Mucosa of rectum (tissue), 2 donors: ENCODE data around the gene BPIFB3.

Experiments
- H3K27ac ChIP-seq, 2 donors: one replicate each; pipeline ENCODE4 v1.7.0; 2013; ENCODE audit warnings: inconsistent platforms in 2 of 2, low read depth in 2 of 2, low read length in 2 of 2
- H3K27me3 ChIP-seq, 2 donors: one replicate each; pipeline ENCODE4 v1.7.0; 2013; ENCODE audit warnings: low read length in 2 of 2; ENCODE audit not compliant: control insufficient read depth in 2 of 2, insufficient read depth in 2 of 2
- H3K36me3 ChIP-seq, 2 donors: one replicate each; pipeline ENCODE4 v1.7.0; 2013; ENCODE audit warnings: low read length in 2 of 2; ENCODE audit not compliant: control insufficient read depth in 2 of 2, insufficient read depth in 2 of 2
- H3K4me1 ChIP-seq, 2 donors: one replicate each; pipeline ENCODE4 v1.7.0; 2013; ENCODE audit warnings: low read length in 2 of 2, mild to moderate bottlenecking in 1 of 2; ENCODE audit not compliant: control insufficient read depth in 2 of 2, insufficient read depth in 2 of 2
- H3K4me3 ChIP-seq, 2 donors: one replicate each; pipeline ENCODE4 v1.7.0; 2013; ENCODE audit warnings: low read length in 2 of 2
- H3K9ac ChIP-seq, 2 donors: one replicate each; pipeline ENCODE4 v1.7.0; 2013; ENCODE audit warnings: low read length in 2 of 2, low read depth in 1 of 2, mild to moderate bottlenecking in 1 of 2
- H3K9me3 ChIP-seq, 2 donors: one replicate each; pipeline ENCODE4 v1.7.0; 2013; ENCODE audit warnings: low read length in 2 of 2; ENCODE audit not compliant: control insufficient read depth in 2 of 2
- donor health status: healthy.
- donor health status: Normal muscosa, but diverticular disease.

The BPIFB3 gene

DNA sequence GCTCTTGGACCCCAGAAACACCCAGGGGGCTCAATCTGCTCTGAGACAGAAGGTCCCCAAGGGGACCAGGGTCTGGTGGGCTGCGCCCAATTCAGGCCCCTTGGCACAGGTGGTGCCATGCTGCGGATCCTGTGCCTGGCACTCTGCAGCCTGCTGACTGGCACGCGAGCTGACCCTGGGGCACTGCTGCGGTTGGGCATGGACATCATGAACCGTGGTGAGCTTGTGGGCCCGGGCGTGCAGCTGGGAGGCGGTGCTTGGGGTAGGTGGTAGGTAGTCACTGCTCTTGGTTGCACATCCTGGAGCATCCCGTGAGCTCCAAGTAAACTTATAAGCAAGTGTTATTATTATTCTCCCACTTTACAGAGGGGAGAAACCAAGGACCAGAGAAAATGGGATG lies 22.2 kb upstream of the BPIFB3 start, which contains the start of gene BPIFB6:
Gene BPIFB6, plus strand, starts transcription at position 118 of the 400 bp plus-strand sequence. Its CDS starts 0 bp downstream, at position 118.
- Histone ChIP-seq H3K9ac (no peak within 1 kb of the TSS), H3K9me3 (no peaks in the 10 kb centered on the region), H3K36me3 (no peaks in the 10 kb centered on the region)

DNA sequence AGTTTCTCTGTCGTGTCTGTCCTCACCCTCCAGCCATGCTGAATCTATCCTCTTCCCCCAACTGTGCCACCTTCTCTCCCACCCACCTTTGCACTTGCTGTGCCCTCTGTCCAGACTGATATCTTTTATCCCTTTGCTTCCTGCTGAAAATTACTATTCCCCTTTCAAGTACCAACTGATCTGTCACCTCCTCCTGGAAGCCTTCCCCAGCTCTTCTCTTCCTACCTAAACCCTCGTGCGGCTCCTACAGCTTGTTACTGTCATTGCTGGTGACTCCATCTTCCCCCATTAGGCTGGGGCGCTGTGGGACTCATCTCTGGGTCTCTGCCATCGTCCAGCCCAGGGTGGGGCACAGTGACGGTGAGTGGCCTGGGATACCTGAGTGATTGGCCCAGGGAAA lies 21.1 kb upstream of the BPIFB3 start:
- no peak overlapping the region for H3K27ac ChIP-seq
- no peaks in the 10 kb centered on the region for H3K9me3 ChIP-seq
- H3K9ac ChIP-seq, result no peak overlapping the region
- H3K4me3 ChIP-seq, result no peak overlapping the region
- H3K36me3 ChIP-seq, result no peaks in the 10 kb centered on the region
- H3K4me1 ChIP-seq, result no peaks in the 10 kb centered on the region
- no peaks in the 10 kb centered on the region for H3K27me3 ChIP-seq

More for the DNA sequence above, 22.2 kb upstream of the BPIFB3 start, which contains the start of gene BPIFB6:
- H3K4me3 ChIP-seq, result no peak within 1 kb of the TSS
- no peak within 1 kb of the TSS for H3K27ac ChIP-seq
- H3K4me1 ChIP-seq, result no peaks in the 10 kb centered on the region
- no peaks in the 10 kb centered on the region for H3K27me3 ChIP-seq

DNA sequence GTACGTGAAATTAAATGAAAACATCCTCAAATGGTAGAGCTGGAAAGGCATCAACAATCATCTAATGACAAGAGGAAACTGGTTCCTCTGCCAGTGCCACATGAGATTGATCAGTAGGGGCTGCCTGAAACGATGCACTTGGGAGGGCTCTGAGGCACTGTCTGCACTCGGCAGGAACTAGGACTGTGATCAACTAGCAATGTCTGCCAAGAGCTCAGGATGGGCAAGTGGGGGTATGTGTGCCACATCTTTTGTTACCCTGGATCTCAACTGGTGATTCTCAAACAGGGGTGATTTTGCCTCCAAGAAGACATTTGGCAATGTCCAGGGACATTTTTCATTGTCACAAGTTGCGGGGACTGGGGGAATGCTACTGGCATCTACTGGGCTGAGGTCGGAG lies 20.3 kb upstream of the BPIFB3 start:
- Histone ChIP-seq H3K4me3 (no peak overlapping the region), H3K36me3 (no peaks in the 10 kb centered on the region), H3K9ac (no peak overlapping the region), H3K27me3 (no peaks in the 10 kb centered on the region), H3K9me3 (no peaks in the 10 kb centered on the region), H3K27ac (no peak overlapping the region), H3K4me1 (no peaks in the 10 kb centered on the region)

DNA sequence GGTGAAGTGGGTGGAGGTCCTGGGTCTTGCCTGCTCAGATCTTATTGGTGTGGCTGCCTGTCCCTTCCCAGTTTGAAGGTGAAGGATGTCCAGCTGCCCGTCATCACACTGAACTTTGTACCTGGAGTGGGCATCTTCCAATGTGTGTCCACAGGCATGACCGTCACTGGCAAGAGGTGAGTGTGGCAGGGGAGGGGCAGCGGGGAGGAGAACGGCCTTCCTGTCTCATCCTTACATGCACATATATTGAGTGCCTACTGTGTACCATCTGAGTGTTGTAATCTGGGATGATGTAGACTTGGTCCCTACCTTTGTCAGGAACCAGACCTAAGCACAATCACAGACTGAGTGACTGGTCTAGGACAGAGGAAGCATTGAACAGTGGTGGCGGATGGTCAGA lies 19.6 kb upstream of the BPIFB3 start:
- no peaks in the 10 kb centered on the region for H3K36me3 ChIP-seq
- H3K27ac ChIP-seq, result no peak overlapping the region
- no peaks in the 10 kb centered on the region for H3K9me3 ChIP-seq
- no peaks in the 10 kb centered on the region for H3K4me1 ChIP-seq
- H3K27me3 ChIP-seq, result no peaks in the 10 kb centered on the region
- no peak overlapping the region for H3K4me3 ChIP-seq
- no peak overlapping the region for H3K9ac ChIP-seq

DNA sequence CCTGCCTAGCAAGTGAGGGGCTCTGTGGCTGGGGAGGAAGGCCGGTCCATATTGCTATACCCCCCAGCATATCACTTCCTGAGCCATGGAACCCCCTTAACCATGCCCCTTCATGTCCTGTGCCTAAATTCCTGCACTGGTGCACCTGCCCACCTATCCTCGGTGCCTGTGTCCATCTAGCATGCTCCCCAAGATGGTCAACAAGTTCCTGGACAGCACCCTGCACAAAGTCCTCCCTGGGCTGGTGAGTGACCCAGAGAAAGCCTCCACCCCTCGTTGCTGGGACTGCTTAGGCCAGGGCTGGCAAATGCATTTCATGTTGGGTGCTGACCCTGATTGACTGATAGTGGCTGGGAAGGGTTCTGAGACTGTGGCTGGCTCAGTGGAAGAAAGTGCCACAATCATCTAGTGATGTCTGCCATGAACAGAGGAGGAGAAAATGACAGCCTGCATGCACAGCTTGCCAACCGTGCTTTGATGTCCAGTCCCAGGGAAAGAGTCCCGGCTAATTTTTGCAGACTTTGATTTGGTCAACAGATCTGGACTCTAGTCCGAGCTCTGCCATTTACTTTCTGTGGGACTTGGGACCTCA lies 18.7 kb upstream of the BPIFB3 start:
- Histone ChIP-seq H3K36me3 (no peaks in the 10 kb centered on the region), H3K9me3 (no peaks in the 10 kb centered on the region), H3K9ac (no peak overlapping the region), H3K27me3 (no peaks in the 10 kb centered on the region), H3K4me1 (no peaks in the 10 kb centered on the region), H3K27ac (no peak overlapping the region), H3K4me3 (no peak overlapping the region)

DNA sequence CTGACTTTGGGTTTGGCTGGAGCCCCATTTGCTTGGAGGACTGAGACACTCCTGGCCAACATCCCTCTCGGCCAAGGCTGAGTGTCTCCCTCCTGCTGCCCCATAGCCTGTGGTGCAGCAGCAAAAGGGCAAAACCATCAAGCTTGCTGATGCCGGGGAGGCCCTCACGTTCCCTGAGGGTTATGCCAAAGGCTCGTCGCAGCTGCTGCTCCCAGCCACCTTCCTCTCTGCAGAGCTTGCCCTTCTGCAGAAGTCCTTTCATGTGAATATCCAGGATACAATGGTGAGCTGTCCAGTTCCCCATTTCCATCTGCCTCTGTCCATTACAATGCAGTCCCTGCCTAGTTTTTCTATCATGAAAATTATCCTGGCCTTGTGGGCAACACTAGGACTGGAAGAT lies 16.2 kb upstream of the BPIFB3 start:
- no peaks in the 10 kb centered on the region for H3K27me3 ChIP-seq
- no peaks in the 10 kb centered on the region for H3K36me3 ChIP-seq
- no peak overlapping the region for H3K4me3 ChIP-seq

DNA sequence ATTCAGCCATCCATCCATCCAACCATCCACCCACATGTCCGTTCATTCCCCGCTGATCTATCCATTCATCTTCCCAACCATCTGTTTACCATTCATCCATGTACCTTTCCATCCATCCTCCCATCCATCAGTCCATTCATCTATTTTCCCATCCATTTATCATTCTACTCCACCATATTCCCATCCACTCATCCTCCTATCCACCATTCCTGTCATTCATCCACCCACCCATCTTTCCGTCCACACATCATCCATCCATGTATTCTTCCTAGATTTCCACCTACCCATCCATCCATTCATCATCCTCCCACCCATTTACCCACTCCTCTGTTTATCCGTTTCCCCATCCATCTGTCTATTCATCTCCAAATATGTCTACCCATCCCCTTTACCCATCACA lies 15.5 kb upstream of the BPIFB3 start:
- Histone ChIP-seq H3K4me3 (no peak overlapping the region), H3K27ac (no peak overlapping the region), H3K4me1 (no peaks in the 10 kb centered on the region), H3K27me3 (no peaks in the 10 kb centered on the region), H3K36me3 (no peaks in the 10 kb centered on the region), H3K9ac (no peak overlapping the region), H3K9me3 (no peaks in the 10 kb centered on the region)

More for the DNA sequence above, 16.2 kb upstream of the BPIFB3 start:
- no peaks in the 10 kb centered on the region for H3K9me3 ChIP-seq
- H3K27ac ChIP-seq, result no peak overlapping the region
- H3K9ac ChIP-seq, result no peak overlapping the region
- no peaks in the 10 kb centered on the region for H3K4me1 ChIP-seq

DNA sequence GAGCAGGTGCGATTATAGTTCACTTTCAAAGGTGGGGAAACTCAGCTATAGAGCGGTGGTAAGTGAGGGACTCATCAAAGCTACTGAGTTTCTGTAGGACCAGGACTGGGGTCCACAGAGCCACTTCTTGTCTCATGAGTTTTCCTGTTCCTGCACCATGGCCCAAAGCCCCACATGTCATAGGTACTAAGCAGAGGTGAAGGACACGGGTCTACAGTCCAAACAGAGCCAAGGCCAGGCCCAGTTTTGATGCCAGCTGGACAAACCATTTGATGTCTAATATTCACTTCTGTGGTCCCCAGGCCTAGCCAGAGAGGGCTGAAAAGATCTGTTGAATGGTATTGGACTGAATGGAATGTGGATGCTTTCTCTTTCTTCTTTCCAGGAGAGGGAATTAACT lies 11.3 kb upstream of the BPIFB3 start:
- Histone ChIP-seq H3K27me3 (no peaks in the 10 kb centered on the region), H3K27ac (no peak overlapping the region), H3K4me3 (no peak overlapping the region)

DNA sequence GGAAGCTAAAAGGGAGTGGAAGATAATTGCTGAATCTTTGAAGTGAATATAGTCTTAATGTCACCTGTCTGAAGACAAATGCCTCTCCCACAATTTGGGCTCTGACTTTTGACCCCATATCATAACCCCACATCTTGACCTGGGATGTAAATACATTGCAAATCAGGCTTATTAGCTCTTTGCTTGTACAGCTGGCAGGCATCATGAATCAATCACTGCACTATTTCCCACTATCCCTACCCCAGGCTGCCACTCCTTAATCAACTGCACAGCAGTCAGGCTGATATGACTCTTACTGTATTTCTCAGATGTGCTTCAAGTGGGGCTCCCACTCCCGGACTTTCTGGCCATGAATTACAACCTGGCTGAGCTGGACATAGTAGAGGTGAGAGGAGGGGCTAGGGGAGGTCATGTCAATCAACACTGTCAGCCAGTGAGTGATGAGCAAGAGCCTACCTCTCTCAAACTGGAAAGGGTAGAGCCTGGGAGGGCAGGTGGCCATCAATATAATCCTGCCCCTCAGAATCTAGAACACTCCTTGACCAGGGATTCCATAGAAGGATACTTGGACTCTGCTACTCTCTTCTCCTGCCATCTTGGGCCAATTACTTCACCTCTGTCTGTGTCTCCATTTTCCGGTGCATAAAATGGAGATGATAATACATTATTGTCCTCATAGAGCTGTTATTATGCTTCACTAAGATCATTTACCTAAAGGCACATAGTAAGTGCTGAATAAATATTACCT lies 10.5 kb upstream of the BPIFB3 start:
- Histone ChIP-seq H3K27me3 (no peaks in the 10 kb centered on the region), H3K4me3 (no peak overlapping the region), H3K9ac (no peak overlapping the region), H3K4me1 (no peaks in the 10 kb centered on the region), H3K27ac (no peak overlapping the region), H3K9me3 (no peaks in the 10 kb centered on the region), H3K36me3 (no peaks in the 10 kb centered on the region)

More for the DNA sequence above, 11.3 kb upstream of the BPIFB3 start:
- no peaks in the 10 kb centered on the region for H3K4me1 ChIP-seq
- H3K9me3 ChIP-seq, result no peaks in the 10 kb centered on the region
- H3K36me3 ChIP-seq, result no peaks in the 10 kb centered on the region
- H3K9ac ChIP-seq, result no peak overlapping the region

DNA sequence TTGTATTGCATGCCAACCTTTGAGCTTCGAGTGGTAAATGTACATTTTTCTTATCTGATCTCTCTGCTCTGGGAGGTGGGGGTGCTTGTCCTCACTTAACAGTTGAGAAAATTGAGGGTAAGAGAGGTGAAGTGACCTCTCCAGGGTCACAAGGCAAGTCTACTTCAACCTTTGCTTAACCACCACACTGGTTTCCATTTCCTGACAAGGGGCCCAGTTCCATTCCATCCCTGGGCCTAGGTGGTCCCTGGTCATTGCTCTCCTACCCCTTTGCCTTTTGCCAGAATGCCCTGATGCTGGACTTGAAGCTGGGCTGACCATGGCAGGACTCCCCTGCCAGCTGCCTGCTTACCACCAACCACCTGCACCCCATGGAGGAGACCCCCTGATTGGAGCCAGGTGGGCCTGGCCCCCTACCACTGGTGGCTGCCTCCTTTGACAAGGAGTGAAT lies 9.9 kb upstream of the BPIFB3 start:
- Histone ChIP-seq H3K36me3 (no peaks in the 10 kb centered on the region), H3K27ac (no peak overlapping the region), H3K9me3 (no peaks in the 10 kb centered on the region), H3K4me1 (no peaks in the 10 kb centered on the region), H3K9ac (no peak overlapping the region), H3K4me3 (no peak overlapping the region), H3K27me3 (no peaks in the 10 kb centered on the region)
